GM19438 (cell line): ENCODE results near the gene ENTPD2.

Experiments used
- ATAC-seq: cut with Tn5 transposase; IDR thresholded peaks from one replicate; pipeline ENCODE4 v1.9.1; 2021; ENCODE audit warnings: low read depth; ENCODE audit not compliant: unreplicated experiment

The ENTPD2 gene

GRCh38 chr9:137019891-137020683, 33.8 kb downstream of the ENTPD2 start:
- ATAC-seq = no peak

- ATAC-seq = no peak
These were observed 34.9 kb downstream of the ENTPD2 start for GRCh38 chr9:137018761-137019559.

- no peak for ATAC-seq
These were observed 35.9 kb downstream of the ENTPD2 start for GRCh38 chr9:137017791-137018497.

DNA sequence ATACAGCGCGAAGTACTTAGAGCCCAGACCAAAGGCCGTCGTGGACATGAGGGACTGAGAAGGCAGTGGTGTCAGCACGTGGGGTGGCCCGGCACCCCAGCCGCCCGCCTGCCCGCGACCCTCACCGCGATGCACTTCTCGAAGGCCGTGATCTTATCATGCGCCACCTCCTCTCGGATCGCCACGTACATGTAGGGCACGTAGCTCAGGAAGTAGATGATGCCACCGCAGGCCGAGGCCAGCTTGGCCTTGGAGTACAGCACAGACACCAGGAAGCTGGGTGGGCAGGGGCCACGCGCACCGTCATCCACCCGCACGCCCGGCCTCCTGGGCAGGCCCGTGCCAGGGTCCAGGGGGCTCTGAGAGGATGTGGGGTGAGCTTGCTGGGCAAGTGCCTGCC, 36.8 kb downstream of the ENTPD2 start:
- no peak for ATAC-seq

DNA sequence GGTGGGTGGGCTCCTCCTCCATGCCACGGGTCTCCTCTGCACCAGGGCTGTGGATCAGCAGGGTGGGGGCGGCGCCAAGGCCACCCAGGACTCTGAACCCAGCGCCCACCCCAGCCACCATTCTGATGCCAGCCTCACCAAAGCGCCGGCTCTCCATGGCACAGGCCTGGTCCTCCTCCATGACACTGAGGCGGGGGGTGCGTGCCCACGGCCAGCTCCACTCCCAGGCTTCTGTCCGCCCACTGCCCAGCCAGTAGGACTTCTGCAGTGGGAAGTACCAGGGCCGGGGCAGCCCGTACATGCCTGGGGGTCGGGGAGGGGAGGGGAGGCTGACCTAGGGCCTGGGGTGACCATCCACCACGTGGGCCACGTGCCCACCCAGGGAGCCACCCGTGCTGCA, 37.4 kb downstream of the ENTPD2 start:
- no peak for ATAC-seq

GRCh38 chr9:137015976-137016375, 37.9 kb downstream of the ENTPD2 start:
- ATAC-seq = no peak

- no peak for ATAC-seq
These were observed 38.3 kb downstream of the ENTPD2 start for GRCh38 chr9:137015540-137015930.

DNA sequence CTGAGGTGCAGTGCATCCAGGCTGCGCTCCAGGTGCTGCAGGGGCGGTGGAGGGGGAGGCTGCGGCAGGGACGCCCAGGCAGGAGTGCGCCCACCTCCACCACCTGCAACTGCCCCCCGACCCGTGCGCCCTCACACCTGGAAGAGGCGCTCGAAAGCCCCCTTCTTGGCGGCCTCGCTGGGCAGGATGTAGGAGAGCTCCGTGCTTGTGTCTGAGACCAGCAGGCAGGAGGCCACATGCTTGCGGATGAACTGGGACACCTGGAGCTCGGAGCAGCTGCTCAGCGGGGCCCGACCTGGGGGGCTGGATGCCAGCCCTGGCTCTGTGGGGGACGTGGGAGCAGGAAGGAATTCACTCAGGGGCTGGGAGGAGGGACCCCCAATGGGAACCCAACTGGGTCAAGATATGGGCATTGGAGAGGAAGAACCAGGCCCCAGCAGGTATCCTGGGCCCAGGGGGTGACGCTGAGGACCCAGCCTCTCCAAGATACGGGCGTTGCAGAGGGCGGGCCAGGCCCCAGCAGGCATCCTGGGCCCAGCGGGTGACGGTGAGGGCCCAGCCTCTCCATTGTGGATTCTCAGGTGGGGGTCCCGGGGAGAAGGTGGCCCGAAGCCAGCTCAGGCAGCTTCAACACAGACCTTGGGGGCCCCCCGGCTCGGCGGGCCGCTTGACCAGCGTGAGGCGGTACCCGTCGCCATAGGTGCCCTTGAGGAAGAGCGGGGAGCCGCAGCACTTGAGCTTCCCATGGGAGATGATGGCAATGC, 38.9 kb downstream of the ENTPD2 start:
- no peak for ATAC-seq

- no peak for ATAC-seq
These were observed 39.7 kb downstream of the ENTPD2 start for GRCh38 chr9:137014166-137014565.

DNA sequence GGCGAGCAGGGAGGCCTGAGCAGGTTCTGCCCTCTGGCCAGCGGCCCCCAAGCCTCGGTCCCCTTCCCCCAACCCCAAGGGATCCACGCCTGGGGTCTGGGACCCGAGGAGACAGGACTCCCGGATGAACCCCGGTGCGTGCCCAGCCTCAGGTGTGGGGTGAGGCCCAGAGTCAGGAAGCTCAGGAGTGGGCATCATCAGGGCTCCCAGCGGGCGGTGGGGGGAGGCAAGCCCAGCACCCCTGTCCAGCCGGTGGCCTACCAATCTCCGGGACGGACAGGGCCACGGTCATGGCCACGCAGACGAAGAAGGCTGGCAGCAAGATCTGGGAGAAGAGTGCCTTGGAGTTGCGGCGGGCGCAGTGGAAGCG, 40.3 kb downstream of the ENTPD2 start:
- no peak for ATAC-seq

GRCh38 chr9:137012694-137013570, 40.9 kb downstream of the ENTPD2 start:
- no peak for ATAC-seq

- no peak for ATAC-seq
These were observed 41.8 kb downstream of the ENTPD2 start for GRCh38 chr9:137011907-137012675.

DNA sequence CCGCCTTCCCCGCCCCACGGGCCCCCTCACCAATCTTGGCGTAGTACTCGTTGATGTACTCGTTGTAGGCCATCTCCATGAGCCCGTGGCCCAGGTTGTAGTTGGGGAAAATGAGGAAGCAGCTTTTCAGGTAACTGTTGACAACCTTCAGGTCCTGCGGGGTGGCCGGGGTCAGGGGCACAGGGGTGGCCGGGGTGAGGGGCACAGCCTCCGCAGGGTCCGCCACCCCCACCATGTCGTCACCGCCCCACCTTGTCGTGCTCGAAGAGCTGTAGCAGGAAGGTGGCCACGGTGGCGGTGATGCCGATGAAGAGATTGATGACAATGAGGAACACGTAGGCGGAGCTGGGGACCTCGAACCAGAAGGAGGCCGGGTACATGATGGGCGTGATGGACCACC, 42.7 kb downstream of the ENTPD2 start:
- ATAC-seq = no peak

DNA sequence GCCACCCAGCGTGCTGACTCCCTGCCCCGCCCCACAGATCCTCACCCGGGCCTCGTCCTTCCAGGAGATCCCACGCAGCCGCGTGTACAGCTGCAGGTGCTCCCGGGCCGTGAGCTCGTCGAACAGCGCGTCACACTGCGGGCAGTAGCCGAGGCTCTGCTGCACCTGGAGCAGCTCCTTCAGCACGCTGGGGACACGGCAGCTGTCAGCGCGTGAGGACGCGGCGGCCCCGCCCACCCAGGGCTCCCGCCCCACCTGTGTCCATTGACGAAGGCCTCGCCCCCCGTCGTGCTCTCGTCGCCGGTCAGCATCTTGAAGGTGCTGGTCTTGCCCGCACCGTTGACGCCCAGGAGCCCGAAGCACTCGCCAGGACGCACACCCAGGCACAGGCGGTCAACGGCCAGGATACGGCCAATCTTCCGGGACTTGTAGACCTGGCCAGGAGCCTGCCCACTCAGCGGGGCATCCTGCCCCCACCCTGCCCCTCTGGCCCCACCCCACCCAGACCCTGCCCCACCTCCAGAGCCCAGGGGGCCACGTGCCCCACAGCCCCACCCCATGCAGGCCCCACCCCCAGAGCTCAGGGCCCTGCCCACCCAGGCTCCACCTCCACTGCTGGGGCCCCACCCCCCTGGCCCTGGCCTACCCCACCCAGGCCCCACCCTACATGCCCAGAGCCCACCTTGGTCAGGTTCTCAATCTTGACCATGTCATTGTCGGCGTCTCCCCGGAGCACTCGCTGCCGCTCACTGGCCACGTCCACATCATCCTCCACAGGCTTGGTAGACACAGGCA, 43.7 kb downstream of the ENTPD2 start:
- no peak for ATAC-seq

DNA sequence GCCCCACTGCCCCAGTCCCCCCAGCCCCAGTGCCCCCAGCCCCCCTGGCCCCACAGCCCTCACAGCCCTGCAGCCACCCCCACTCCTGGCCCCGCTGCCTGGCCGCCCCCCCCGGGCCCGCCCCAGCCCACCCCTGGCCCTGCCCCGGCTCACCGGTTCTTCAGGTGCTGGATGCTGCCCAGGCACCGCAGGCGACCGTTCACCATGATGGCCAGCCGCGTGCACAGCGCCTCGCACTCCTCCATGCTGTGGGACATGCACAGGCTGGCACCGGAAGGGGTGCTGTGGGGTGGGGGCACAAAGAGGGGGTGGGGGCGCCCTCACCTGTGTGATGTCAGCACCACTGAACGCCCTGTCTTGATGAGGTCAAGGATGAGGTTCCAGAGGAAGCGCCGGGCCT, 44.6 kb downstream of the ENTPD2 start:
- no peak for ATAC-seq

DNA sequence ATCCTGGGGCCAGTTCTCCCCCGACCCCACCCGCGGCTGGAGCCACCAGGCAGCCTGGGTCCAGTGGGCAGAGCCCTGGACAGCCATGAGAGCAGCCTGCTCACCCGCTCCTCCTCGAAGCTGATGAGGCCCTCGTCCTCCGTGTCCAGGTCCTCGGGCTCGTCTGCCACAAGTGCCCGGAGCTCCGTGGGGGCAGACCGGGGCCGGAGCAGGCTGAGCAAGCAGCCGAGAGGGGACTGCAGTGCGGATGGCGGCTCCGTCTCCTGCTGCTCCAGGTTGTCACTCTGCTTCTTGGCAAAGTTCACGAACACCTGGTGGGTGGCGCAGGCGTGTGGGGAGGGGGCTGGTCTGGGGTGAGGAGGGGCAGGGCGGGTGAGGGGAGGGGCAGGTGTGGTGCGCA, 45.5 kb downstream of the ENTPD2 start:
- ATAC-seq = no peak

GRCh38 chr9:137007816-137008270, 46.0 kb downstream of the ENTPD2 start:
- no peak for ATAC-seq
